GM19240 (cell line): ENCODE measurements around the gene SP110.
"Not testable (repeated sequence)": the region's sequence is repeated elsewhere in the genome, so short reads cannot be mapped to it uniquely, and the experiment has no call there.

Source experiments
- DNase-seq: peaks from one replicate; pipeline ENCODE4 v3.0.0; 2011; ENCODE audit warnings: low spot score; ENCODE audit not compliant: insufficient read length

Gene SP110

DNA sequence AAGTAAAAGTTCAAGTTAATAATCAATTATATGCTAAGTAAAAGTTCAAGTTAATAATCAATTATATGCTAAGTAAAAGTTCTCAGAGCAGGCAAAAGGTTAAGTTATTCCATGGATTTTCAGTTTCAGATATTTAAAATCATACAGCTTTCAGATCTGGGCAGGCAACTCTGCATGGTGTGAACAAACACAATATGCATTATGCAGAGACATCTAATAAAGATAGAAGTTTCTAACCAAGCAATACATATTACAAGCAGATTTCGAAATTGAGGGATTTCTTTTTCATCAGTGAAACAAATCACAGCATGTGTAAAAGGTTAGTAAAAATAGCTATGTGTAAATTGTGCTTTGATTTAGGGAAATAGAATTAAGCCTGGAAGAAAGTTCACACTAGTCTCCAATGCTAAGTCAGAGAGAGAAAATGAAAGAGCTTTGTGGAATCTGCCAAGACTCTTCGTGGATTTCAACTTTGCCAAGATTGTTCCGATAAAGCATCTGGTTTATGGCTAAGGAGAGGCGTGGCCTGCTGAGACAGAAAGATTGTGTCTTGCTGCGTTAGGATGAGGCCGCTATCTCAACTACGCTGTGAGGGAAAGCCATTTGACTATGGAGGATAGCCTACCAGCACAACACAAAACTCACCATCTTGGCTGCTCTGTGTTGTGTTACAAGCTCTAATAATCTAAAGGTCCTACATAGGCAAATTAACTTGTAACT, 91.0 kb downstream of the SP110 start:
- DNase-seq: no peak

DNA sequence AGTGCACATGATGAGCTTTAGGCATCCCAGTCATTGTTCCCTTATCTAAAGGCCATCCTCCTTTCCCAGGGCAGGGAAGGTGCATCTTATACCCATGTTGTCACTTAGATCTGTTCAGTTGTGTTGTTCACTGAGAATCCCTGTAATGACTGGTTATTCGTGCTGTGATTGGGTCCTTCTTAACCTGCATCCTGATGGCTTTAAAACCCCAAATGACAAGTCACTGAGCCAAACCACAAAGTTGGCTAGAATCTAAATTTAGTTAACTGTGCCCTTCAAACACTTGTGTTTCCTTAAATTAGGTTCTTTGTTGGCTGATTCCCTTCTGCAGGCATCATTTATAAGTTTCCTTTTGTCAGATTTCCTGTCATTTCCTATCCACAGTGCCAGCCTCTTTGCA, 92.6 kb downstream of the SP110 start:
- DNase-seq: no peak

DNA sequence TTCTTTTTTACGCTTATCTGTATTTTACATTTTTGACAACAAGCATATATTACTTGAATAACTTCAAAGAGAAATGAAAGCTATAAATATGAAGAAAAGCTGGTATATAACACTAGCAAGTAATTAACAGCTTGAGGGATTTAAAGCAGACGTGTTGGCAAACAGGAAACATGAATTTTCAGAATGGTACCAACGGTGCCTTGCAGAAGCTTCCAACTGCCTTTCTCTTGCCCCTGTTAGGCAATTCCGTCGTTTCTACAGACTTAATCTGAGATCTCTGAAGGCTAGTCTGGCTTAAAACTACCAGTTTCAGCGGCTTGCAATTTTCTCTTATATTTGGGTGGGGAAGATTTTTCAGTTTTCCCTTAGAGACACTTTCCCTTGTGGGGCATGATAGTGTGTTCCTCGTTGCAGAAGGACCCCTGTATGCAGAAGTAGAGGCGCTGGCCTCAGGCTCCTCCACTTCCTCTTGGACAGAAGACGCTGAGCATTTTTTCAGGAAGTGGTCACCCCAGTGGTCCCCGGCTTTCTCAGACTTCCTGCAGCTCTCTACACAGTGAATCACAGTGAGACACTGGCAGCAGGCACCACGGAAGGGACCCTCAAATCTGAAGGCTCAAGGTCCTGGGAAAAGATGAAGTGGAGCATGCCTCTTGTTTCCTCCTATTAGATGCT, 94.9 kb downstream of the SP110 start:
- DNase-seq: peak; percentile 11

DNA sequence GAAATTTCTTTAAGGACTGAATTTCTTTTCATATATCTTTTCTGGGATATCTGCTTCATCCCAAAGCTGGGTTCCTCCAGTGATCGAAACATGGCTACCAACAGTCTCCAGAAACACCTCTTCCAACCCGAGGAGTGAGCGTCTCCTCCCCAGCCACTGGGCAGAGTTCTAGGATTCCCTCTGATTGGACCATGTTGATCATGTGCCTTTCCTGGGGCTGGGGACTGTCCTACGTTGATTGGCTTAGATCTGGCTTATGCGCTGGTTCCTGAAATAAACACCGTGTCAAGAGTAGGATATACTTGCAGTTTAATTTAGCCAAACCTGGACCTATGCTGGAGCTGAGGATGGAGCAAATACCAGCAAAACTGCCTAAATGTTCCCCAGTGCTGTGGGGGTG, 95.5 kb downstream of the SP110 start:
- no peak for DNase-seq

DNA sequence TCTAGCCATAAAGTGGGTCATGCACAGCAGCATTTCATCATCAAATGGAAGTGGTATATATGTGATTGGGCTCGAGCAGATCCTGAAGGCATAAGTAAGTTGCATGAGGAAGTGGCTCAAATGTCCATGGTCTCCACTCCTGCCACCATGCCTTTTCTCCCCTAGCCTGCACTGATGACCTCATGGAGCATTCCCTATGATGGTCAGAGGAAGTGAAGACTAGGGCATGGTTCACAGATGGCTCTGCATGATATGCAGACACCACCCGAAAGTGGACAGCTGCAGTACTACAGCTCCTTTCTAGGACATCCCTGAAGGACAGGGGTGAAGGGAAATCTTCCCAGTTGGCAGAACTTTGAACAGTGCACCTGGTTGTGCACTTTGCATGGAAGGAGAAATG, 99.4 kb downstream of the SP110 start:
- not testable (repeated sequence) for DNase-seq

DNA sequence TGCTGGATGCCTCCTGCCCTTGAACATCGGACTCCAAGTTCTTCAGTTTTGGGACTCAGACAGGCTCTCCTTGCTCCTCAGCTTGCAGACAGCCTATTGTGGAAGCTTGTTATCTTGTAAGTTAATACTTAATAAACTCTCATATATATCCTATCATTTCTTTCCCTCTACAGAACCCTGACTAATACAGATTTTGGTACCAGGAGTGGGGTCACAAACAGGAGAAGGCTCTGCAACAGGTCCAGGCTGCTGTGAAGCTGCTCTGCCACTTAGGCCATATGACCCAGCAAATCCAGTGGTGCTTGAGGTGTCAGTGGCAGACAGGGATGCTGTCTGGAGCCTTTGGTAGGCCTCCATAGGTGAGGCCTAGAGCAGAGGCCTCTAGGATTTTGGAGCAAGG, 100.0 kb downstream of the SP110 start:
- DNase-seq: not testable (repeated sequence)
